SKM-1 treated with dmso at 0.1 percent for 144 hours (cell line): ENCODE data around the gene LMO3.
"Not testable (repeated sequence)": the region's sequence is repeated elsewhere in the genome, so short reads cannot be mapped to it uniquely, and the experiment has no call there.

Experiments
- DNase-seq: peaks from one replicate; lab custom pipeline; 2025; ENCODE audit not compliant: unreplicated experiment; lab: John Stamatoyannopoulos, UW

The LMO3 gene

GRCh38 chr12:16553457-16553856 lies 52.5 kb downstream of the LMO3 start:
- no peak for DNase-seq

- DNase-seq: no peak
Measured at GRCh38 chr12:16552301-16552700, 53.7 kb downstream of the LMO3 start.

GRCh38 chr12:16545836-16546235 lies 60.1 kb downstream of the LMO3 start:
- DNase-seq: no peak

- DNase-seq: no peak
Measured at GRCh38 chr12:16542586-16542985, 63.4 kb downstream of the LMO3 start.

- DNase-seq: not testable (repeated sequence)
Measured at GRCh38 chr12:16537652-16538051, 68.3 kb downstream of the LMO3 start.

- no peak for DNase-seq
Measured at GRCh38 chr12:16531621-16532020, 74.3 kb downstream of the LMO3 start.

GRCh38 chr12:16530268-16530850 lies 75.6 kb downstream of the LMO3 start:
- no peak for DNase-seq

- DNase-seq: no peak
Measured at GRCh38 chr12:16526693-16527092, 79.3 kb downstream of the LMO3 start.

GRCh38 chr12:16524378-16524777 lies 81.6 kb downstream of the LMO3 start:
- no peak for DNase-seq

GRCh38 chr12:16523951-16524331 lies 82.0 kb downstream of the LMO3 start:
- DNase-seq: no peak

- DNase-seq: no peak
Measured at GRCh38 chr12:16523284-16523950, 82.5 kb downstream of the LMO3 start.

GRCh38 chr12:16520328-16520727 lies 85.6 kb downstream of the LMO3 start:
- no peak for DNase-seq

- no peak for DNase-seq
Measured at GRCh38 chr12:16515666-16516065, 90.3 kb downstream of the LMO3 start.

GRCh38 chr12:16513231-16513630 lies 92.7 kb downstream of the LMO3 start:
- no peak for DNase-seq

GRCh38 chr12:16509411-16509810 lies 96.6 kb downstream of the LMO3 start:
- no peak for DNase-seq

- no peak for DNase-seq
Measured at GRCh38 chr12:16506394-16506793, 99.6 kb downstream of the LMO3 start.

- DNase-seq: no peak
Measured at GRCh38 chr12:16504200-16504599, 101.8 kb downstream of the LMO3 start.

GRCh38 chr12:16499611-16500010 lies 106.4 kb downstream of the LMO3 start:
- no peak for DNase-seq
